ENCODE results near the gene TRIM40.

Gene TRIM40

DNA sequence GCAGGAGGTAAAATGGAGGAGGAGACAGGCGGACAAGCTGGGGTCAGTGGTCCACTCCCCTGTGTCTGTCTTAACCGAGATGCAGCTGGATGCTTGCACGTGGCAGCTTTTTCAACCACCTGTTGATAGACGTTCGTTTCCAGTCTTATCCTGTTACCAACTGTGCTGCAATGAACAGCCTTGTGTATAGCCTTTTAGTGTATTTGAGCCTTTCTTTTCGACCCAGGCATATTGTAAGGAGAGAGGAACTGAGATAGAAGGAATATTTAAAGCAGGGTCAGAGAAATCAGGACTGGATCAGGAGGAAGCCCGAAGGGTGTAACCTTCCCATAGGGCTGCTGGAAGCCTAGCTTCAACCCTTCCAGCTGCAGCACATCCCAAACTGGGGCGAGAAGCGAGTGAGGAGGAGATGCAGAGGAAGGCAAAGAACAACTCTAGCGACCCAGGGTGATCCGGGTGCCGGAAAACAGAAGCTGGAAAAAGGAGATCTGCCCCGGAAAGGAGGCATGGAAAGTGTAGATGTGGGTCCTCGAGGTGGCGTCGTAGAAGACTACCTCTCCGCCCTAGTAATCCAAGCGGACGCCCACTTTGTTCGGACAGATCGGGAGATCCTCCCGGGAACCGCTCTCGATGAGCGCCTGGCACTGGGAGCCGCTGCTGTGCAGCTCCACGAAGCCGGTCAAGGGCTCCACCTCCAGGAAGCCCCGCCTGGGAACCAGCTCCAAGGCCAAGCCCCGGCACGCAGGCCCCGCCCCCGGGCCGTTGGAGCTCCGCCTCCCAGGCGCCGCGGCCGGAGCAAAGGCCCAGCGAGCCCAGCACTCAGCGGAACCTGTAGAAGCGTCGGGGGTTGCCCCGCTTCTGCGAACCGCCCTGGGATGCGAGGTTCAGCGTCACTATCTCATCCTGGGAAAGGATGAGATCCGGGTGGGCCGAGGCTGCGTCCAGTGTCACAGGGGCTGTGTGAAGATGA is 34.2 kb upstream of the TRIM40 start:
- Histone ChIP-seq H3K4me1 (ENCODE audit: low read length) (peaks cover 15% of the 10 kb centered on the region), H3F3A (ENCODE audit: insufficient read depth, low read length) (peaks cover 15% of the 10 kb centered on the region), H3K27me3 (replicated peaks; ENCODE audit: insufficient read depth, low read length) (peaks cover 42% of the 10 kb centered on the region), H3K9me2 (replicated peaks; ENCODE audit: insufficient read depth, low read length) (no peaks in the 10 kb centered on the region), H3K4me3 (ENCODE audit: low read length) (peak overlapping the region; percentile 59), H3K4me2 (ENCODE audit: low read depth, low read length) (peak overlapping the region; percentile 100), H2AFZ (ENCODE audit: low read length) (peak overlapping the region; percentile 94), H3K36me3 (replicated peaks; ENCODE audit: insufficient read depth, low read length) (no peaks in the 10 kb centered on the region), H3K9ac (ENCODE audit: low read length) (peak overlapping the region; percentile 13; the same call in 1 of the 2 replicates), H4K20me1 (ENCODE audit: insufficient read depth, low read length) (no peaks in the 10 kb centered on the region), H3K9me3 (replicated peaks; ENCODE audit: insufficient read depth, low read length) (no peaks in the 10 kb centered on the region), H3K27ac (ENCODE audit: low read length) (no peak overlapping the region), H3K79me2 (ENCODE audit: low read length) (no peaks in the 10 kb centered on the region)
- peak; percentile 79 for DNase-seq
- TF ChIP-seq CTCF (IDR thresholded peaks at IDR 0.05; ENCODE audit: low read length) = no peak; the same call in 1 of the 2 replicates
- no peak for TF ChIP-seq EZH2 (optimal IDR thresholded peaks at IDR 0.05; ENCODE audit: low read depth, low read length)
- TF ChIP-seq EZH2phosphoT487 (IDR thresholded peaks at IDR 0.05; ENCODE audit: low read length) = no peak

DNA sequence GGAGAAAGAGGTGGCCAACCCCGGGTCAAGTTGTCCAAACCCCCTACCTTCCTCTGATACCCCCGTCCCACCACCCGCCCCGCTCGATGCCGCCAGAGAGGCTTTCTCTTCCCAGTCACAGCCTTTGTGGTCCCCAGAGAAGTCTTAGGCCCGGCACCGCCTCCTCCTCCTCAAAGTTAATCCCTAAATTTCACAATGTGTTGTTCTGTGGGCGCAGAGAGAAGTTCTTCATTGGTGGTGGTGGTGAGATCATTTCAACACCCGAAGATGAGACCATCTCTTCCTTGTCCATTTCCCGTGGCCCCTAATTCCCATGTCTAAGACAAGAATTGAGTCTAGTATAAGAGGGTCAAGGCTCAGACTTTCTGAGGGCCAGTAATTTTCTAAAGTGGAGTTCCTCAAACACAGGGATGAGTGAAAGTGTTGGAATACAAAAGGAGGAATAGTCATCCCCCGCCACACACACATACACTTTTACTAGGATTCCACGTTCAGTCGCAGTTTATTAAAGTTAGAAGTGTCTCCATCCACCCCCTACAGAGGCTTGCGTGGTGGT is 33.4 kb upstream of the TRIM40 start:
- H2AFZ ChIP-seq (ENCODE audit: low read length) = peak overlapping the region; percentile 94
- peak overlapping the region; percentile 64 for H3K4me3 ChIP-seq (ENCODE audit: low read length)
- no peaks in the 10 kb centered on the region for H4K20me1 ChIP-seq (ENCODE audit: insufficient read depth, low read length)
- no peaks in the 10 kb centered on the region for H3K9me2 ChIP-seq (replicated peaks; ENCODE audit: insufficient read depth, low read length)
- no peak for DNase-seq
- no peaks in the 10 kb centered on the region for H3K9me3 ChIP-seq (replicated peaks; ENCODE audit: insufficient read depth, low read length)
- H3K36me3 ChIP-seq (replicated peaks; ENCODE audit: insufficient read depth, low read length) = no peaks in the 10 kb centered on the region
- H3K27me3 ChIP-seq (replicated peaks; ENCODE audit: insufficient read depth, low read length) = peaks cover 40% of the 10 kb centered on the region
- peaks cover 15% of the 10 kb centered on the region for H3K4me1 ChIP-seq (ENCODE audit: low read length)
- H3K27ac ChIP-seq (ENCODE audit: low read length) = no peak overlapping the region
- no peaks in the 10 kb centered on the region for H3K79me2 ChIP-seq (ENCODE audit: low read length)
- peak overlapping the region; percentile 100 for H3K4me2 ChIP-seq (ENCODE audit: low read depth, low read length)
- peaks cover 15% of the 10 kb centered on the region for H3F3A ChIP-seq (ENCODE audit: insufficient read depth, low read length)
- TF ChIP-seq EZH2phosphoT487 (IDR thresholded peaks at IDR 0.05; ENCODE audit: low read length) (no peak), EZH2 (optimal IDR thresholded peaks at IDR 0.05; ENCODE audit: low read depth, low read length) (no peak), CTCF (IDR thresholded peaks at IDR 0.05; ENCODE audit: low read length) (no peak)
- H3K9ac ChIP-seq (ENCODE audit: low read length) = peak overlapping the region; percentile 13; the same call in 1 of the 2 replicates

- no peaks in the 10 kb centered on the region for H4K20me1 ChIP-seq (ENCODE audit: insufficient read depth, low read length)
- H3K4me2 ChIP-seq (ENCODE audit: low read depth, low read length) = peak overlapping the region; percentile 100
- peaks cover 32% of the 10 kb centered on the region for H3K27me3 ChIP-seq (replicated peaks; ENCODE audit: insufficient read depth, low read length)
- peak overlapping the region; percentile 94 for H2AFZ ChIP-seq (ENCODE audit: low read length)
- H3K9me2 ChIP-seq (replicated peaks; ENCODE audit: insufficient read depth, low read length) = no peaks in the 10 kb centered on the region
- H3K4me3 ChIP-seq (ENCODE audit: low read length) = peak overlapping the region; percentile 64
- no peaks in the 10 kb centered on the region for H3K79me2 ChIP-seq (ENCODE audit: low read length)
- peak overlapping the region; percentile 36; the same call in 1 of the 2 replicates for H3K9ac ChIP-seq (ENCODE audit: low read length)
- H3K9me3 ChIP-seq (replicated peaks; ENCODE audit: insufficient read depth, low read length) = no peaks in the 10 kb centered on the region
- TF ChIP-seq EZH2phosphoT487 (IDR thresholded peaks at IDR 0.05; ENCODE audit: low read length) (no peak), EZH2 (optimal IDR thresholded peaks at IDR 0.05; ENCODE audit: low read depth, low read length) (no peak), CTCF (IDR thresholded peaks at IDR 0.05; ENCODE audit: low read length) (peak; percentile 83)
- no peak overlapping the region for H3K27ac ChIP-seq (ENCODE audit: low read length)
- no peaks in the 10 kb centered on the region for H3K36me3 ChIP-seq (replicated peaks; ENCODE audit: insufficient read depth, low read length)
- H3F3A ChIP-seq (ENCODE audit: insufficient read depth, low read length) = peaks cover 15% of the 10 kb centered on the region
- peaks cover 15% of the 10 kb centered on the region for H3K4me1 ChIP-seq (ENCODE audit: low read length)
- DNase-seq = peak; percentile 88
Observed at GRCh38 chr6:30102970-30103871, 32.7 kb upstream of the TRIM40 start.

Data from MM.1S (cell line).